GM21723 (cell line): ENCODE measurements around the gene PANK3.
"Not testable (repeated sequence)": the region's sequence is repeated elsewhere in the genome, so short reads cannot be mapped to it uniquely, and the experiment has no call there.

Source experiments
- ATAC-seq: cut with Tn5 transposase; IDR thresholded peaks from one replicate; pipeline ENCODE4 v1.9.1; 2021; ENCODE audit warnings: mild to moderate bottlenecking, moderate library complexity; ENCODE audit not compliant: unreplicated experiment

PANK3 gene

DNA sequence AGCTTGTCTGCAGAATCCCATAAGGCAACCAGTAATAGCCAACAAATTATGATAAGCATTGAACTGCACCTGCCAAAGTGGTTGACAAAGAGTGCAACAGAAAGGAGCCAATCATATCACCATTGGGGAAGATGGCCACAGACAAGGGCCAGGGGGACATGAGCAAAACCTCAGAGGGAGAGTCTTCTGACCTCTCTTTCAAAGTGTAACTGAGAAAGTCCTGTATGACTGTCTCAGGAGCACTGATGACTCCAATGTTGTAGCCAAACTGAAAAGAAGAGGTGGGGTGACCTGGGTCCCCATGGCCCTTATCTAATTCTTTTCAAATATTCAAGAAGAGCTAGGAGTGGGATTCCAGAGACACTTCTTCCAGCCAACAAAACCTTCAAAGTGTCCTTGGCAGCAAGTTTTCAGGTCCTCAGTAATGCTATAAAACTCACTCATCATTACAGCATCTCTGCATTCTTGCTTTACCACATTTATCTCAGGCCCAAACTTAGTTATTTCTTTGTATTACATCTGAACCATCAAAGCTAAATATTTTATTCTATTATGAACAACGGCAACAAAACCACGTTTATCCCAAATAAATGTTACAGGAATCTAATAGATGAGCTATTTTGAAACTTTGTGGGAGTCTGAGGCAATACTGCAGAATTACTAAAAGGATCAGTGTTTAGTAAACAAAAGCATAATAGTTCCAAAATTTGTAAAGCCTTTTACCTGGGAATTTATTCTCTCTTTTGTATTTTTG is 25.6 kb downstream of the PANK3 start:
- no peak for ATAC-seq

DNA sequence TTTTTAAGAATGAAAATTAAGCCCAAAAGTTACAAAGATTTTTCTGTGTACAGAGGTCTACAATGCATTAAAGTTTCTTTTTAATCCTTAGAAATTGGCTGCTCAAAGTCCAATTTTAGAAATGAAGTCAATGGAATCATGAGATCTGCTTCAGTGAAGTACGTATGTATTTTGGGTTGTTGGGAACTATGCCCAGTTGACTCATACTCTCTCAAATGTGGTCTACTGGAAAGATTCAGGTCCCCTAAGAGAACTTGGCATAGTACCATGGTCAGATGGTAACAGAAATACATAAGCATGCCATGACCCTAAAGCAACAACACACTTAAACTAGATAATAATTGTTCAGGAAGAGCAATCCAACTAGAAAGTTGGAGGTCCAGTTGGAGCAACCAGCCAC is 27.0 kb downstream of the PANK3 start:
- ATAC-seq = no peak

DNA sequence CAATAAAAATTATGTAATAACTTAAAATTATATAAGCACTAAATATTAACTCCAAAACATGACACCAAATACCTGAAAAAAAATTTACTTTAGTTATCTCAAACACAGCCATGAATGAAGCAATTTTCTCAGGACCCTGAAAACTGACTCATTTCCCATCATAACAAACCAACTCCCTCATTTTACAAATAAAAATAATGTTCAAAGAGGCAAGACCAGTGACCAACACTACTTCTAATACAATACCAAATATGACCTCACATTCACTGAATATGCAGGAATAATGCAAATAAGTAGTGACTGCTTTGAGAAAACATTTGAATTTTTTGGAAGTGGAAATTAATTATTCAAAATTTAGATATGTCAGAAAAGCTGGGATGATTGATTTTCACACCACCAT is 28.5 kb downstream of the PANK3 start:
- no peak for ATAC-seq

DNA sequence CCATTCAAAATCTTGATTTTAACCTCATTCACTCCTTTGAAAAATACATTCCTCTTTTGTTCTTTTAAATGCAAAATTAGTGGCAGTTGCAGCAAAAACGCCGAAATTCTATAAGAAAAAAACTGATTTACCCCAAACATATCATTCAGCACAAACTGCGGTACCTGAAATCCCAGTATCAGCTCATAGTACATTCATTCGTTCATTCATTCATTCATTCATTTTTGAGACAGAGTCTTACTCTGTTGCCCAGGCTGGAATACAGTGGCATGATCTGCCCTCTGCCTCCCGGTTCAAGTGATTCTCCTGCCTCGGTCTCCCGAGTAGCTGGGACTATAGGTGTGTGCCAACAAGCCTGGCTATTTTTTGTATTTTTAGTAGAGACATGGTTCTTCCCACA is 29.6 kb downstream of the PANK3 start:
- ATAC-seq = no peak

DNA sequence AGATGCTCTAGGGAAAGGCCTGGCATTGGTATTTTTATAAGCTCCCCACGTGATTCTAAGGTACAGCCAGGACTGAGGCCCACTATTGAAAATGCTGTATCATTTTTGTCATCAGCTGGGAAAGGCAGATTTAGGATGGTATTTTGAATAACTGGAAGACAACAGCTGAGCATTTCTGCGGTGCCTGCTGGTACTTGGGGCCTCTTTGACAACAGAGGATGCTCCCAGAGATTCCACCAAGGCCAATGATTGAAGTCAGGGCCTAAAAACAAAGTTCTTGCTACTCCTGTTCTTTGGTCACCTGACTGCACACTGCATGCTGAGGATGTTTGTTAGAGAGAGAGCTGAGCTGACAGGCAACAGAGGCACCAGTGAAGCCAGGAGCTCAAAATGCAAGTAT is 42.0 kb downstream of the PANK3 start:
- no peak for ATAC-seq

DNA sequence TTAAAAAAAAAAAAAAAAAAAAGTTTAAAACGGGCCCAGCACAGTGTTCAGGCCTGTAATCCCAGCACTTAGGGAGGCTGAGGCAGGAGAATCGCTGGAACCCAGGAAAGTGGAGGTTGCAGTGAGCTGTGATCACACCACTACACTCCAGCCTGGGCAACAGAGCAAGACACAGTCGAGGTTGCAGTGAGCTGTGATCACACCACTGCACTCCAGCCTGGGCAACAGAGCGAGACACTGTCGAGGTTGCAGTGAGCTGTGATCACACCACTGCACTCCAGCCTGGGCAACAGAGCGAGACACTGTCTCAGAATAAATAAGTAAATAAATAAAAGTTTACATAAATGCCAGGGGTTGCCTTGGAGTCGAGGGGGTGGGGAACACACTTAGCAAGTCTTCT is 44.8 kb downstream of the PANK3 start:
- ATAC-seq = not testable (repeated sequence)

DNA sequence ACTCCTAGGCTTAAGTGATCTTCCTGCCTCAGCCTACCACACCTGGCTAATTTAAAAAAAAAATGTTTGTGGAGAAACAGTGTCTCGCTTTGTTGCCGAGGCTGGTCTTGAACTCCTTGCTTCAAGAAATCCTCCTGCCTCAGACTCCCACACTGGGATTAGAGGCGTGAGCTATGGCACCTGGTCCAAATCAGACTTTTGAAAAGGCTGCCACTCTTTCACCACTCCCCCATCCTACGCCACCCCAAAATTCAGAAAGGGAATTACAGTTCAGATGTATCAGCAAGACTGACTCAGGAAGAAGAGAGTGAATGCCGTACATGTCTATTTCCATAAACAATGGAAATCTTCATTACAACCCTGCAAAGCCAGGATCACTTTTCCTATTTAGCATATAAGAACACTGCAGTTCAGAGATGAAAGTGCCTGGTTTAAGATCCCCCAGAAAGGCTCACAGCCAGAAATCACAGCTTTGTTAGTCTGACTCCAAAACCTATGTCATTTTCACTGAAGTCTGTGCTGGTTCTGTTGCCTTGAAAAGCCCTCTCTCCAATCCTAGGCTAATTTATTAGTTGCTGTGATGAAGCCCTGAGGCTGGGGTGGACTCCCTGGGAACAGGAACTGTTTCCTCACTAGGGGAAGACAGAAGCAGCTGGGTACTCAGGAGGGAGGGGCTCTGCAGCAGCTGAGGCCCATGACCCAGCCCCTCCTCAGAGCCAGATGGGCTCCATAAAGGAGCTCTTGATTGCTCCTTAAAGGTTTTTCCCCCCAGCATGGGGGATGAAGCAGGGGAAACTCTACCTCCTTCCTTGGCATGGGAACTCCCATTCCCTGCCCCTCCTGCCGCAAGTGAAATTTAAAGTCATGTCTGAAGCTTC is 46.9 kb downstream of the PANK3 start:
- ATAC-seq = no peak

DNA sequence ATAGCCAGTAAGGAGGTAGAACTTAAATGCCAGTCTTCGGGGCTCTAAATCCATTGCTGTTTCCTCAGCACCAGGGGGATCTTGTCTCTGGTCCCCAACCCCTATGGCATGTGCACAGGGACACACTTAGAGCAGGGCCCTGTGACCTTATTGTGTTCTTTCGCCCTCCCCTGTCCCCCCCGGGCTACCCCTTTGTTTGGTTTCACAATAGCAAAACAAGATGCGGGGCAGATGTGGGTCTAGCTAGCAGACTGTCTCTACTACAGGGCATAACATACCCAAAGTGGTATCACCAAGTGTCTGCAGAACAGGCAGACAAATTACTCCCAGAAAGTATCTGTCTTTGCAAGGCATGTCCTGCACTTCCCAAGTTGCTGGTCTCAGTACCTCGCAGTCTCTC is 48.0 kb downstream of the PANK3 start:
- ATAC-seq = no peak

DNA sequence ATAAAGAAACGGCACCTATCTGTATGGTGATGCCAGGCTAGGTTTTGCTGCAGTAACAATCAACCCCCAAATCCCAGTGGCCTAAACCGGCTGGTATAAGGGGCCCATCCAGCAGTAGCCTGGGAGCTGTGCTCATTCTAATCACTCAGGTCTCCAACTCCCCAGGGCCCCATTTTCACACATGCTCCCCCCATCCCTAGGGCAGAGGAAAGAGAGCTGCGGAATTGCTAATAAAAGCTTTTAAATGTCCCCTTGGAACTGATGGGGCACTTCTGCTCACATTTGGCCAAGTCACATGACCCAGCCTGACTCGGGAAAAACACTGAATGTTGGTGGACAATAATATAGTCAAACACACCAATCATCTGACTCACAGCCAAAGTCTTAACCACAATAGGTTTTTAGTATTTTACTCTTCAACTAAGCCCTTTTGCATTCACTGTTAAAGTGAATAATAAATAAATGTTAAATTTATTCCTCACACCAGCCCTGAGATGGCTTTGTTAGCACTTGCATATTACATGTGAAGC is 48.5 kb downstream of the PANK3 start:
- no peak for ATAC-seq

DNA sequence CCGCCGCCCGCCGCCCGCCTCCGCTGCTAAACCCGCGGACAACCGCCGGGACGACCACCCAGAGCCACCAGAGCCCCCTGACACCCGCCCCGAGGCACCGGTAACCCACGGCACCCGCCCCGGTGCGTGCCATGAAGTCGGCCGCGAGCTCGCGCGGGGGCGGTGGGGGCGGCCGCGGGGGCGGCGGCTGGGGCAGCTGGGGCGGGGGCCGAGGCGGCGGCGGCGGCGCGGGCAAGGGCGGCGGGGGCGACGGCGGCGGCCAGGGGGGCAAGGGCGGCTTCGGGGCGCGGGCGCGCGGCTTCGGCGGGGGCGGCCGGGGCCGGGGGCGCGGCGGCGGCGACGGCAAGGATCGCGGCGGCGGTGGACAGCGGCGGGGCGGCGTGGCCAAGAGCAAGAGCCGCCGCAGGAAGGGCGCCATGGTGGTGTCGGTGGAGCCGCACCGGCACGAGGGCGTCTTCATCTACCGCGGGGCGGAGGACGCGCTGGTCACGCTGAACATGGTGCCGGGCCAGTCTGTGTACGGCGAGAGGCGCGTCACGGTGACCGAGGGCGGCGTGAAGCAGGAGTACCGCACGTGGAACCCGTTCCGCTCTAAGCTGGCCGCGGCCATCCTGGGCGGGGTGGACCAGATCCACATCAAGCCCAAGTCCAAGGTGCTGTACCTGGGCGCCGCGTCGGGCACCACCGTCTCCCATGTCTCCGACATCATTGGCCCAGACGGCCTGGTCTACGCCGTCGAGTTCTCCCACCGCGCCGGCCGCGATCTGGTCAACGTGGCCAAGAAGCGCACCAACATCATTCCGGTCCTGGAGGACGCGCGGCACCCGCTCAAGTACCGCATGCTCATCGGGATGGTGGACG is 49.6 kb downstream of the PANK3 start:
- no peak for ATAC-seq

DNA sequence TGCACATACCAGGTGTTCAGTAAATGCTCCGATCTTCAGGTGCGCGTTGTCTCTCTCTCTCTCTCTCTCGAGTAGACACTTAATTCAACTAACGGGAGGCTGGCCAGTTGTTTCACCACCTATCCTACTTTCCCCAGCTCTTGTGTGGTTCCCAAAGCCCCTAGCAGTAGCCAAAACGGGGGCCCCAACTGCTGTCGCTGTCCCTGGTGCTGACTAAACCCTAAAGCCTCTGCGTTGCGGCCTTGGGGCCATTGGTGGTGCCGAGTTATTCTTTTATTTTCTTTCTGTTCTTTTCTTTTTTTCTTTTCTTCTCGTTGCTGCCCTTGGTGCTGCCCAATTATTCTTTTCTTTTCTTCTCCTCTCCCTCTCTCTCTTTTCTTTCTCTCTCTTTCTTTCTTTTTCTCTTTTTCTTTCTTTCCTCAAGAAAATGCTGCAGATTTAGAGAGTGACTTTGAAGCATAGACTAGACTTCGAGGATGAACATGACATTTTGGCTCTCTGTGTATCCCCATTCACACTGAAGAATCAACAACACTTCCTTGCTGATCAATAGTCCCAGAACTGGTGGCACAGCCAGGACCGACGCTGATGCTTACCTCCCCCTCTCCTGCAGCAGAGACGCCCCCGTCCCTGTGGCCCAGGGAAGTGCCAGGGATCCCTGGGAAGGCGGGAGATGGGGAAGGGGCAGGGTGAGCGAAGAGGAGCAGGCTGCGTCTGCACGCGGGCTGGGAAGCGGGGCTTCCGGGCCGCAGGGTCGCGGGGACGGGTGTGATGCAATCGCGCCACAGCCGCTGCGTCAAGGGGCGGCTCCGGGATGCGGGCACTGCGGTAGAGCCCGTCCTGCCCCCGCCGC is 50.4 kb downstream of the PANK3 start, which contains the start of gene FBLL1:
FBLL1 (plus strand) TSS at position 785 of the 853 bp plus-strand sequence. CDS start 200 bp downstream, outside the sequence.
- no peak for ATAC-seq

DNA sequence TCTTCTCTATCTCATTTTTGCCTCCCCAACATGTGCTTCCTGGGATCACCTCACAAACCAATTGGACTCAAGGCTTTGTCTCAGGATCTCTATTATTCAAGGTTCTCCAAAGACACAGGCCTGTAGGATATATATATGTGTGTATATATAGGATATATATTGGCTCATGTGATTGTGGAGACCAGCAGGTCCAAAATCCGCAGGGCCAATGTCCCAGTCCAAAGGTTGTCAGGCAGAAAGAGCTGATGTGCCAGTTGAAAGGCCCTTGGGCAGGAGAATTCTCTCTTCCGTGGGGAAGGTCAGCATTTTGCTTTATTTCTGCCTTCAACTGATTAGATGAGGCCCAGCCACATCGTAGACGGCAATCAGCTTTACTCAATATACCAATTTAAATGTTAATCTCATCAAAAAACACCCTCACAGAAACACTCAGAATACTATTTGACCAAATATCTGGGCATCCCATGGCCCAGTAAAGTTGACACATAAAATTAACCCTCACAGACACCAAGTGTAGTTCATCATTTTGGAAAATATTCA is 51.3 kb downstream of the PANK3 start:
- ATAC-seq = no peak

DNA sequence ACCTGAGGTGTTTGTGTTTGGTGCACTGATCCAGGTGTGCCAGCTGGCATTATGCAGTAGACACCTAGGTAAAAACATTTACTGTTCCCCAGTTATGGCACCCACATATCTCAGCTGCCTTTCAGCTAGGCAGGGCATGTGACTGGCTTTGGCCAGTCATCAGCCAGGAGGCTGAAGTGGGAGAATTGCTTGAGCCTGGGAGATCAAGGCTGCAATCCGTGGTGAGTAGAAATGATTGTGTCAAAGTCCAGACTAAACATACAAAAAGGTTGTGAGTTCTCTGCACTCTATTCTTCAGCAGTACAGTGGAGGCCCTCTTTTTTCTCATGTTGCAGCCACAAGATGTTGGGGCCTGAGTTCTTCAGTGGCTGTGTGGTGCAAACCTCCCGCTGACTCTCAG is 53.3 kb downstream of the PANK3 start:
- ATAC-seq = no peak

DNA sequence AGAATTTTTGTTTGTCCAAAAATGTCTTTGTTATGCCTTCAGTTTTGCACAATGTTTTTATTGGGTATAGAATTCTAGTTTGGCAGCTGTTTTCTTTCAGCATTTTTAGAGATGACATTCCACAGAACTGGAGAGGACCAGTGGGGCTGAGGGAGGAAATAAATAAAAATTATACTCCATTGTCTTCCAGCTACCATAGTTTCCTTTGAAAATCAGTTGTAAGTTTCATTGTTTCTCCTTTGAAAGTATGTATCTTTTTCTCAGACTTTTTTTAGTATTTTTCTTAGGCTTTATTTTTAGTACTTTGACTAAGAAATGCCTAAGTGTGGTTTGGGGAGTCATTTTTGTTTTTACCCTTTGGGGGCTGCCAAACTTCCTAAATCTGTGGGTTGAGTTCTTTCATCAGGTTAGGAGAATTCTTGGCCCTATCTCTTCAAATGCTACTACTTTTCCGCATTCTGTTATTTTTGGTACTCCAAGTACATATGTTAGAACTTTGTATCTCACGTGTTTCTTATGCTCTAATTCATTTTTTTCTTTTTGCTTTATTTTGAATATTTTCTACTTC is 65.2 kb downstream of the PANK3 start:
- no peak for ATAC-seq

DNA sequence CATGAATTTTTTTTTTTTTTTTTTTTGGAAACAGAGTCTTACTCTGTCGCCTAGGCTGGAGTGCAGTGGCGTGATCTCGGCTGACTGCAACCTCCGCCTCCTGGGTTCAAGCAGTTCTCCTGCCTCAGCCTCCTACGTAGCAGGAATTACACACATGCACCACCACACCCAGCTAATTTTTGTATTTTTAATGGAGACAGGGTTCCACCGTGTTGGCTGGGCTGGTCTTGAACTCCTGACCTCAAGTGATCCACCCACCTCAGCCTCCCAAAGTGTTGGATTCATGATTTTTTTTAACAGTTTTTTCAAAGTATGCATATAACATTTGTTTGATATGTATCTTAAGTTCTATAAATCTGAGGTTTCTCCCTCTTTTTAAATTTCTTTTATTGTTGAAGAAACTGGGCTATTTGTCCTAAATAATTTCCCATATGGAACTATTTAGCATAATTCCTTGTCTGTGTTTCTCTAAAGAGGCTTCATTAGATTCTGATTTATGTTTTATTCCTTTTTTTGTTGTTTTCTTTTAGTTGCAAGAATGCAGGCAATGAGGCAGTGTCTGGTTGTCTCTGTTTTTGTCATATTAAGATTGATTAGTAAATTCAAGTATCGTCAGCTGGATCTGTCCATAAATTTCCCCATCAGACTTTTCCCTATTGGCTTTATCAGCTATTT is 76.5 kb downstream of the PANK3 start:
- no peak for ATAC-seq
